ENCODE data around the gene CPSF2. TPM values are rescaled to one million over a fixed set of nuclear protein-coding genes. Genes with fewer than 3 reads are reported as not detected.

Gene CPSF2
- total RNA-seq, 1 donor from 2014 or later = 80.3 TPM

- Mint-ChIP-seq H3K27me3 (ENCODE audit: unreplicated experiment) (peaks cover 6% of the 10 kb centered on the region), H3K4me1 (ENCODE audit: unreplicated experiment) (no peaks in the 10 kb centered on the region), H3K36me3 (ENCODE audit: low read depth, unreplicated experiment) (peaks cover 5% of the 10 kb centered on the region), H3K27ac (ENCODE audit: unreplicated experiment) (no peak overlapping the region), H3K9me3 (ENCODE audit: unreplicated experiment) (peaks cover 4% of the 10 kb centered on the region), H3K4me3 (ENCODE audit: unreplicated experiment) (no peak overlapping the region)
- no peak for TF ChIP-seq CTCF (IDR thresholded peaks at IDR 0.05; ENCODE audit: unreplicated experiment)
- DNase-seq (ENCODE audit: low spot score) = no peak
These were observed 69.0 kb downstream of the CPSF2 start for GRCh38 chr14:92190768-92191167.

- DNase-seq (ENCODE audit: low spot score) = no peak
- no peaks in the 10 kb centered on the region for H3K9me3 Mint-ChIP-seq (ENCODE audit: unreplicated experiment)
- H3K4me3 Mint-ChIP-seq (ENCODE audit: unreplicated experiment) = no peak overlapping the region
- no peak for TF ChIP-seq CTCF (IDR thresholded peaks at IDR 0.05; ENCODE audit: unreplicated experiment)
- no peak overlapping the region for H3K27ac Mint-ChIP-seq (ENCODE audit: unreplicated experiment)
- no peaks in the 10 kb centered on the region for H3K36me3 Mint-ChIP-seq (ENCODE audit: low read depth, unreplicated experiment)
- peaks cover 12% of the 10 kb centered on the region for H3K4me1 Mint-ChIP-seq (ENCODE audit: unreplicated experiment)
- H3K27me3 Mint-ChIP-seq (ENCODE audit: unreplicated experiment) = peaks cover 3% of the 10 kb centered on the region
These were observed 77.0 kb downstream of the CPSF2 start for GRCh38 chr14:92198804-92199203.

- Mint-ChIP-seq H3K4me1 (ENCODE audit: unreplicated experiment) (peaks cover 12% of the 10 kb centered on the region), H3K9me3 (ENCODE audit: unreplicated experiment) (no peaks in the 10 kb centered on the region), H3K27ac (ENCODE audit: unreplicated experiment) (no peak overlapping the region), H3K4me3 (ENCODE audit: unreplicated experiment) (no peak overlapping the region), H3K27me3 (ENCODE audit: unreplicated experiment) (peaks cover 4% of the 10 kb centered on the region), H3K36me3 (ENCODE audit: low read depth, unreplicated experiment) (no peaks in the 10 kb centered on the region)
- TF ChIP-seq CTCF (IDR thresholded peaks at IDR 0.05; ENCODE audit: unreplicated experiment) = no peak
- DNase-seq (ENCODE audit: low spot score) = no peak
These were observed 78.0 kb downstream of the CPSF2 start for GRCh38 chr14:92199763-92200162.

GRCh38 chr14:92203116-92203515 lies 81.3 kb downstream of the CPSF2 start:
- TF ChIP-seq CTCF (IDR thresholded peaks at IDR 0.05; ENCODE audit: unreplicated experiment) = no peak

GRCh38 chr14:92204792-92205191 lies 83.0 kb downstream of the CPSF2 start:
- no peak overlapping the region for H3K4me3 Mint-ChIP-seq (ENCODE audit: unreplicated experiment)
- TF ChIP-seq CTCF (IDR thresholded peaks at IDR 0.05; ENCODE audit: unreplicated experiment) = no peak
- peaks cover 4% of the 10 kb centered on the region for H3K4me1 Mint-ChIP-seq (ENCODE audit: unreplicated experiment)
- peaks cover 8% of the 10 kb centered on the region for H3K27me3 Mint-ChIP-seq (ENCODE audit: unreplicated experiment)
- no peak for DNase-seq (ENCODE audit: low spot score)
- H3K27ac Mint-ChIP-seq (ENCODE audit: unreplicated experiment) = no peak overlapping the region
- peaks cover 3% of the 10 kb centered on the region for H3K9me3 Mint-ChIP-seq (ENCODE audit: unreplicated experiment)
- H3K36me3 Mint-ChIP-seq (ENCODE audit: low read depth, unreplicated experiment) = peaks cover 3% of the 10 kb centered on the region

More at GRCh38 chr14:92203116-92203515, 81.3 kb downstream of the CPSF2 start:
- Mint-ChIP-seq H3K27me3 (ENCODE audit: unreplicated experiment) (peaks cover 7% of the 10 kb centered on the region), H3K36me3 (ENCODE audit: low read depth, unreplicated experiment) (peaks cover 3% of the 10 kb centered on the region), H3K4me1 (ENCODE audit: unreplicated experiment) (peaks cover 6% of the 10 kb centered on the region), H3K9me3 (ENCODE audit: unreplicated experiment) (no peaks in the 10 kb centered on the region), H3K27ac (ENCODE audit: unreplicated experiment) (no peak overlapping the region), H3K4me3 (ENCODE audit: unreplicated experiment) (no peak overlapping the region)
- no peak for DNase-seq (ENCODE audit: low spot score)

All from endothelial cell (in vitro differentiated cells).